Aorta (tissue), 5 donors: ENCODE measurements around the gene COL3A1. TPM values are rescaled to one million over a fixed set of nuclear protein-coding genes. Genes with fewer than 3 reads are reported as not detected.

Experiments
- ATAC-seq: fragments of 200-7000 bp; cut with Tn5 transposase; one replicate; pipeline ENCODE4 v1.9.1; 2022; ENCODE audit warnings: moderate library complexity; ENCODE audit not compliant: low FRiP score
- DNase-seq, 2 donors: peaks; one replicate each; pipeline ENCODE4 v3.0.0-alpha.2; 2020
- H3K27ac ChIP-seq, 2 donors: one replicate each; pipeline ENCODE4 v1.5.1; 2013; ENCODE audit warnings: low read length in 2 of 2, mild to moderate bottlenecking in 2 of 2, moderate library complexity in 2 of 2, control low read depth in 1 of 2, inconsistent platforms in 1 of 2, low read depth in 1 of 2
- H3K27me3 ChIP-seq, 2 donors: one replicate each; pipeline ENCODE4 v1.6.1; 2013; ENCODE audit warnings: control low read depth in 1 of 2, low read length in 1 of 2, mild to moderate bottlenecking in 1 of 2, moderate library complexity in 1 of 2; ENCODE audit not compliant: insufficient read depth in 2 of 2, control insufficient read depth in 1 of 2
- H3K36me3 ChIP-seq, 2 donors: one replicate each; pipeline ENCODE4 v1.6.1; 2013; ENCODE audit warnings: control low read depth in 1 of 2, low read length in 1 of 2, mild to moderate bottlenecking in 1 of 2; ENCODE audit not compliant: insufficient read depth in 2 of 2, control insufficient read depth in 1 of 2
- H3K4me1 ChIP-seq, 2 donors: one replicate each; pipeline ENCODE4 v1.6.1; 2013; ENCODE audit warnings: low read length in 2 of 2, control low read depth in 1 of 2, mild to moderate bottlenecking in 1 of 2, moderate library complexity in 1 of 2; ENCODE audit not compliant: insufficient read depth in 2 of 2, control insufficient read depth in 1 of 2
- H3K4me3 ChIP-seq, 2 donors: one replicate each; pipeline ENCODE4 v1.5.1; 2013; ENCODE audit warnings: low read length in 2 of 2, control low read depth in 1 of 2, mild to moderate bottlenecking in 1 of 2
- H3K9me3 ChIP-seq: one replicate; pipeline ENCODE4 v1.6.1; 2013; ENCODE audit warnings: mild to moderate bottlenecking, low read length; ENCODE audit not compliant: control insufficient read depth
- WGBS, 2 donors: extraction: QIAGEN DNeasy Blood & Tissue Kit; methylation state at CpG; one replicate each; pipeline ENCODE4 v1.1.7; 2013; 5-methylcytosine and 5-hydroxymethylcytosine counted together
- intact Hi-C, 2 donors: fragments of 100-400 bp; cut with DNase I; formaldehyde crosslinking; loops; one replicate each; pipeline versions ENCODE4 v1.14.2 to v1.15.0; 2022
- polyA plus RNA-seq, 2 donors: library from polyadenylated mRNA; stranded (reverse); fragments of 200-250 nt; gene quantifications; one replicate each; pipeline ENCODE4 v1.2.3, GENCODE V29; 2013
- total RNA-seq, 2 donors: library from RNA; stranded (reverse); fragmentation: NEBNext Ultra II Directional; extraction: Animal tissue kit (Norgen Biotek cat#: 25700); gene quantifications; one replicate each; pipeline ENCODE4 v1.2.1, GENCODE V29; 2021
- donor health status: healthy with polysubstance abuse.
- donor health status: Bipolar disorder and iron deficiency.
- donor health status: DM: no; HTN: no; CAD: no.
- donor health status: DM: no; HTN: no; CAD: no.
- donor health status: DM: yes; HTN: yes; CAD: no.

Gene COL3A1
- total and polyA plus RNA-seq, 4 donors = 155 to 1,346 (median 774) TPM

DNA sequence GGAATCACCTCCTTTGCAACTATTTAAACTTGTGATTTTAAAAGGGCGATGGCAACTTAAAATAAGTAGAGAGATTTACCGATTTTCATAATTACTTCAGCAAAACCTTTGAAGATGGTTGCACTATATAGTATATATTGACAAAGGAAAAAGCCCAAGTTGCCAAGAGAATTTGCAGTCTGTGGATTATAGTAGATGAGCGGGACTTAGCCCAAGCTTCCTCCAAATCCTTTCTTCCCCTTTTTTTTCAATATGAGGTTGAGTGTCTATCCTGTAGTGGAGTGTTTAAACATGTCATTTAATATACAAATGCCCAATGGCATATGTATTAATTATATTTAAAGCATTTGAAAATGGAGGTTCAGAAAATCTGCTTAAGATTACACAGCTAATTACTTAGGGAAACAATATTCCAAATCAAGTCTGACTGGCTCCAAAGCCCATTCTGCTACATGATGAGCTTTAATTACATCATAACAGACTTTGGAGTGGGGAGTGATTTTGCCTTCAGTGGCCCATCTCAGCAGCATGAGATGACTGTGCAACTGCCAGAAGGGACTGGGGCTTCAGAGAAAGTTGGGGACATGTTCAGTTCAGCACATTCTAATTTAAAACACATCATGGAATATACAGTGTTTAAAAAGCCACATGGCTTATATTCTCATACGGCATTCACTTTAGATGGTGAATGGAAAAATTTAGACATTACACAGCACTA lies 73.2 kb downstream of the COL3A1 start:
- DNase-seq (no peak), ATAC-seq (no peak)
- Histone ChIP-seq H3K27ac (no peak overlapping the region), H3K4me3 (no peak overlapping the region), H3K9me3 (no peaks in the 10 kb centered on the region), H3K36me3 (peaks cover 0 to 3% of the 10 kb centered on the region in 2 donors), H3K4me1 (no peaks in the 10 kb centered on the region), H3K27me3 (no peaks in the 10 kb centered on the region)
- WGBS, 2 donors = 93 to 97% methylated on average over 4 of the region's 4 CpGs
- intact Hi-C loops = loop anchor here in 1 of 2 donors (5.0 kb wide), 1 partner anchor 50 kb away; no protein-coding TSS in a partner anchor

DNA sequence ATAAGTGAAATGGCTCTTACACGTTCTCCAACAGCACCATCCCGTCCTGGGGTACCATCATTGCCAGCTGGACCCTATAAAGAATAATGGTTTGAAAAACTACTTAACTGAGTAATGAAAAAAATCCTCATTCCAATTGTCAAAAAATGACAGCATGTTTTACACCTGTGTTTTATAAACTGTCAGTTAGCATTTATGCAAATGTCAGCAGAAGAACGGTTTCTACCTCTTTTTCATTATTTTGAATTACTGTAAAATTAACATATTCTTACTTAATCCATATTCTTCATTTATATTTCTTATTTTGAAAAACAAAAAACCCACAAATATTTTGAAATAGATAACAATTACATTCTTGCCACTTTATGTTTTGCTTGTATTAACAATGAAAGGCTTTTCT lies 74.0 kb downstream of the COL3A1 start:
- H3K27ac ChIP-seq = no peak overlapping the region
- H3K36me3 ChIP-seq = peaks cover 0 to 6% of the 10 kb centered on the region in 2 donors
- no peak for DNase-seq
- intact Hi-C loops = loop anchor here in 1 of 2 donors (5.0 kb wide), 1 partner anchor 51 kb away; no protein-coding TSS in a partner anchor
- H3K4me3 ChIP-seq = no peak overlapping the region
- H3K9me3 ChIP-seq = no peaks in the 10 kb centered on the region
- no peaks in the 10 kb centered on the region for H3K27me3 ChIP-seq
- H3K4me1 ChIP-seq = no peaks in the 10 kb centered on the region
- WGBS, 2 donors = 93 to 95% methylated on average over 3 of the region's 3 CpGs
- ATAC-seq = no peak

DNA sequence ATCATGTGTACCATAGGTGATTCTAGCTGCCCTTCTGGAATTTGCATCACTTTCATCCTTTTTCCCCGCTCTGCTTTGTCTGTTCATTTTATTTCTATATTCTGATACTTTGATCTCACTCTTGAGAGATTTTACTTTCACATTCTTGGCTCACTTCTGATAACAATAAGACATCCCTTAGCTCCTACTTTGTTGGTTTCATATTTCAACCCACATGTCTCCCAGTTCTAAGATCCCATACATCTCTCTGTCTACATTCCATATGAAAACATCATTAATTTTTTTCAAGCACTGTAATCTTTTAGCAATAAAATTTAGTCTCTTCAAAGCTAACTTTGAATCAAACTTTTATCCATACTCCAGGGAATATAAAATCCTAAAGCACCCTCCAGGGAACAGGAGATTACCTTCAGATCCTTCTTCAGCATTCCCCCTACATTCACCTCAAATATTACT lies 75.6 kb downstream of the COL3A1 start:
- Histone ChIP-seq H3K9me3 (no peaks in the 10 kb centered on the region), H3K4me1 (no peaks in the 10 kb centered on the region), H3K27ac (no peak overlapping the region), H3K36me3 (peaks cover 4 to 6% of the 10 kb centered on the region in 2 donors), H3K27me3 (no peaks in the 10 kb centered on the region), H3K4me3 (no peak overlapping the region)
- WGBS, 2 donors = 95 to 100% methylated on average over 1 of the region's 1 CpG
- no peak for DNase-seq
- ATAC-seq = no peak
- intact Hi-C loops = loop anchor here (5.0 to 10.0 kb wide), 2 partner anchors 45 to 52 kb away; no protein-coding TSS in a partner anchor

GRCh38 chr2:189050165-189050712 lies 76.1 kb downstream of the COL3A1 start:
- H3K4me1 ChIP-seq = no peaks in the 10 kb centered on the region
- no peak for DNase-seq
- no peak for ATAC-seq
- WGBS, 2 donors = 65 to 67% methylated on average over 7 of the region's 7 CpGs
- no peak overlapping the region for H3K4me3 ChIP-seq
- H3K27ac ChIP-seq = no peak overlapping the region
- no peaks in the 10 kb centered on the region for H3K27me3 ChIP-seq
- peaks cover 4 to 9% of the 10 kb centered on the region in 2 donors for H3K36me3 ChIP-seq
- no peaks in the 10 kb centered on the region for H3K9me3 ChIP-seq
- intact Hi-C loops = loop anchor here in 1 of 2 donors (10.0 kb wide), 1 partner anchor 45 kb away; no protein-coding TSS in a partner anchor

DNA sequence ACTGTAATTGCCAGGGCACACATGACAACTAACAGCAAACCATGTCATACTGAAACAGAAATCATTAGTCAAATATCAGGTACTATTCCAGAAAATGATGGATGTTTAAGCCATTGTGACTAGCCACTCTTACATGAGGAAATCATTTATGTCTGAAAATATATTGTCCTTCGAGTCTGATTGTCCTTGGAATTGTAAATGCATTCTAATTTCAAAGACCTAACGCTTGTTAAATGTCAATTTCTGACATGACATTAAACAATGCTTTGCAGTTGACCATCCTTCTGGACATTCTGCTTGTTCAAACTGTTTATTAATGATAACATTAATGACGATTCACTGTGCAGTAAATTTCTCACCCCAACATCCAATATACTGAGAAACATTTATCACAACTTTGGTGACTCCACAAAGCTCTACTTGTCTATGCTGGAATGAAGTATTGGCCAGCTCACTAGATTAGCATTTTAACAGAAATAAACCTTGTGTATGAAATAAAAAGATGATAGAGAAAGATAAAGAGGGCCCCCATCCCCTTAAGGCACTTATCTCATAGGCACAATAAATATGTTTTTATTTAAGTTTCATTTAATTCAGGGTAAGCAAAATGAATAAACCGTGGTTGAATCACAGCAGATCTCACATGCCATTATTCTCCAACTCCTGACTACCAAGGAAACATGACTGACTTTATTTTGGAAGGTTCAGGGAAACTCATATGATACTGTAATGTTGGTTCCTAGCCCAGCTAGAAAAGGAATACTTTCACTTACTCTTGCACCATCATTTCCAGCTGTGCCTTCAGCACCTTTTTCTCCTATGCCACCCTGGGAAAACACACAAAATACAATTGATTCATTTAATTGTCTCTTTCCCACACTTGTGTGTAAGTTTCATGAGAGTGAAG lies 82.3 kb downstream of the COL3A1 start:
- DNase-seq = no peak
- Histone ChIP-seq H3K27ac (no peak overlapping the region), H3K4me3 (no peak overlapping the region), H3K9me3 (no peaks in the 10 kb centered on the region), H3K36me3 (peaks cover 4 to 5% of the 10 kb centered on the region in 2 donors), H3K4me1 (no peaks in the 10 kb centered on the region), H3K27me3 (no peaks in the 10 kb centered on the region)
- intact Hi-C loops = loop anchor here in 1 of 2 donors (10.0 kb wide), 1 partner anchor 52 kb away; no protein-coding TSS in a partner anchor
- ATAC-seq = no peak
- WGBS, 2 donors = 62 to 65% methylated on average over 4 of the region's 4 CpGs

GRCh38 chr2:189057316-189057715 lies 83.1 kb downstream of the COL3A1 start:
- Histone ChIP-seq H3K36me3 (peaks cover 4 to 5% of the 10 kb centered on the region in 2 donors), H3K4me1 (no peaks in the 10 kb centered on the region), H3K9me3 (no peaks in the 10 kb centered on the region), H3K27me3 (no peaks in the 10 kb centered on the region), H3K27ac (no peak overlapping the region), H3K4me3 (no peak overlapping the region)
- ATAC-seq = no peak
- 87 to 91% methylated on average over 2 of the region's 2 CpGs for WGBS, 2 donors
- intact Hi-C loops = loop anchor here in 1 of 2 donors (10.0 kb wide), 1 partner anchor 53 kb away; no protein-coding TSS in a partner anchor
- DNase-seq = no peak

GRCh38 chr2:189060096-189060642 lies 86.0 kb downstream of the COL3A1 start:
- Histone ChIP-seq H3K36me3 (peaks cover 4 to 5% of the 10 kb centered on the region in 2 donors), H3K4me1 (no peaks in the 10 kb centered on the region), H3K4me3 (no peak overlapping the region), H3K27me3 (no peaks in the 10 kb centered on the region), H3K9me3 (no peaks in the 10 kb centered on the region), H3K27ac (no peak overlapping the region)
- DNase-seq = no peak
- intact Hi-C loops = no loop called here
- ATAC-seq = no peak
- WGBS, 2 donors = 5 to 6% methylated on average over 1 of the region's 1 CpG
